Keratinocyte (primary cell): ENCODE results near the gene ASB12.

Experiments used
- EZH2 ChIP-seq: IDR thresholded peaks from one replicate; pipeline ENCODE4 v1.6.1; 2012; ENCODE audit warnings: inconsistent platforms, mild to moderate bottlenecking, low read length, moderate library complexity
- TF ChIP-seq, protein P1 (sequence below), 3 experiments: IDR thresholded peaks in 1 of 3; conservative IDR thresholded peaks in 1 of 3; optimal IDR thresholded peaks in 1 of 3; 2 replicates in 2 of 3; 3 replicates in 1 of 3; pipeline versions ENCODE3 to v1.5.1; 2011; ENCODE audit warnings: low read length in 3 of 3, mild to moderate bottlenecking in 3 of 3, moderate library complexity in 2 of 3, control low read depth in 1 of 3, inconsistent platforms in 1 of 3; ENCODE audit not compliant: insufficient read depth in 2 of 3; ENCODE audit errors: extremely low read depth in 1 of 3

DNA sequence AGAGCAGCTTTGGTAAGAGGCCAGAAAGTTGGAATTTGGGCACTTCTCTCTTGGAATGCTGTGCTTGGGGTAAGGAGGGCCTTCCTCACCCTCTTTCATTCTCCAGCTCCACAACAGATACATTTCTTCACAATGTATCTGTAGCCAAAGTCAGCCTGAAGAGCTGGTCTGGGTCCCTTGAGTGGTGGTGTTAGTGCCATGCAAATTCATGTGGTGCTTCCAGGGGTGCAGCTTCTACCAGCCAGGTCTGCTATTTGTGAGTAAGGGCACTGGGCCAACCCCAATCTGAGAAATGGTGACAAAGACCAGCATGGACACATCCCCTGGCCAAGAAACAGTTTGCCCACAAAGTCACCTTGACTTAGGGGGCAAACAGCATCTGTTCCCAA is 42.7 kb downstream of the ASB12 start:
- TF ChIP-seq, protein P1, sequence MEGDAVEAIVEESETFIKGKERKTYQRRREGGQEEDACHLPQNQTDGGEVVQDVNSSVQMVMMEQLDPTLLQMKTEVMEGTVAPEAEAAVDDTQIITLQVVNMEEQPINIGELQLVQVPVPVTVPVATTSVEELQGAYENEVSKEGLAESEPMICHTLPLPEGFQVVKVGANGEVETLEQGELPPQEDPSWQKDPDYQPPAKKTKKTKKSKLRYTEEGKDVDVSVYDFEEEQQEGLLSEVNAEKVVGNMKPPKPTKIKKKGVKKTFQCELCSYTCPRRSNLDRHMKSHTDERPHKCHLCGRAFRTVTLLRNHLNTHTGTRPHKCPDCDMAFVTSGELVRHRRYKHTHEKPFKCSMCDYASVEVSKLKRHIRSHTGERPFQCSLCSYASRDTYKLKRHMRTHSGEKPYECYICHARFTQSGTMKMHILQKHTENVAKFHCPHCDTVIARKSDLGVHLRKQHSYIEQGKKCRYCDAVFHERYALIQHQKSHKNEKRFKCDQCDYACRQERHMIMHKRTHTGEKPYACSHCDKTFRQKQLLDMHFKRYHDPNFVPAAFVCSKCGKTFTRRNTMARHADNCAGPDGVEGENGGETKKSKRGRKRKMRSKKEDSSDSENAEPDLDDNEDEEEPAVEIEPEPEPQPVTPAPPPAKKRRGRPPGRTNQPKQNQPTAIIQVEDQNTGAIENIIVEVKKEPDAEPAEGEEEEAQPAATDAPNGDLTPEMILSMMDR (optimal IDR thresholded peaks at IDR 0.05 in 1 of 3, IDR thresholded peaks at IDR 0.05 in 1 of 3, conservative IDR thresholded peaks at IDR 0.05 in 1 of 3; ENCODE audit: extremely low read depth in 1 of 3, insufficient read depth in 2 of 3, low read length in 3 of 3), result no peak
- no peak for TF ChIP-seq EZH2
